Thymus (tissue), 11 donors: Measurements from ENCODE around the gene DRG2. TPM values are rescaled to one million over a fixed set of nuclear protein-coding genes. Genes with fewer than 3 reads are reported as not detected.

Experiments used
- DNase-seq, 9 donors: peaks; one replicate each; pipeline ENCODE4 v3.0.0-alpha.2; 2013; ENCODE audit warnings: low spot score in 9 of 9, low read depth in 6 of 9, missing footprints in 1 of 9
- H3K27ac ChIP-seq, 2 donors: one replicate each; pipeline ENCODE4 v1.5.1; 2013; ENCODE audit warnings: control low read depth in 1 of 2, low read depth in 1 of 2, low read length in 1 of 2, mild to moderate bottlenecking in 1 of 2, moderate library complexity in 1 of 2
- H3K27me3 ChIP-seq, 2 donors: one replicate each; pipeline ENCODE4 v1.5.1; 2013; ENCODE audit warnings: low read length in 1 of 2; ENCODE audit not compliant: control insufficient read depth in 2 of 2, insufficient read depth in 1 of 2
- H3K36me3 ChIP-seq, 2 donors: one replicate each; pipeline ENCODE4 v1.5.1; 2013; ENCODE audit warnings: low read length in 1 of 2, mild to moderate bottlenecking in 1 of 2, moderate library complexity in 1 of 2; ENCODE audit not compliant: control insufficient read depth in 2 of 2, insufficient read depth in 2 of 2
- H3K4me1 ChIP-seq, 2 donors: one replicate each; pipeline ENCODE4 v1.5.1; 2013; ENCODE audit warnings: low read length in 2 of 2; ENCODE audit not compliant: control insufficient read depth in 2 of 2, insufficient read depth in 2 of 2
- H3K4me3 ChIP-seq, 2 donors: one replicate each; pipeline ENCODE4 v1.5.1; 2013; ENCODE audit warnings: low read length in 2 of 2, control low read depth in 1 of 2, mild to moderate bottlenecking in 1 of 2
- H3K9me3 ChIP-seq, 2 donors: one replicate each; pipeline ENCODE4 v1.5.1; 2013; ENCODE audit warnings: low read length in 1 of 2, mild to moderate bottlenecking in 1 of 2; ENCODE audit not compliant: control insufficient read depth in 2 of 2, insufficient read depth in 1 of 2
- WGBS: extraction: QIAGEN DNeasy Blood & Tissue Kit; methylation state at CpG from one replicate; pipeline ENCODE4 v1.1.7; 2013; 5-methylcytosine and 5-hydroxymethylcytosine counted together
- polyA plus RNA-seq: library from polyadenylated mRNA; stranded (reverse); fragments of 200-250 nt; gene quantifications from one replicate; pipeline ENCODE4 v1.2.3, GENCODE V29; 2013
- total RNA-seq: library from RNA; stranded (reverse); fragments of 120-200 nt; gene quantifications from one replicate; pipeline ENCODE4 v1.2.4, GENCODE V29; 2013
- donor health status: healthy.

The DRG2 gene
- total and polyA plus RNA-seq, 2 donors, result 32.4 to 46.4 TPM

GRCh38 chr17:18142417-18142816 is 54.7 kb downstream of the DRG2 start:
- Histone ChIP-seq H3K4me3 (no peak overlapping the region), H3K27ac (no peak overlapping the region), H3K4me1 (peaks cover 0 to 6% of the 10 kb centered on the region in 2 donors), H3K9me3 (peaks cover 0 to 2% of the 10 kb centered on the region in 2 donors), H3K27me3 (peaks cover 0 to 4% of the 10 kb centered on the region in 2 donors), H3K36me3 (no peaks in the 10 kb centered on the region)
- no peak for DNase-seq
- WGBS, result 97% methylated on average over 3 of the region's 3 CpGs

DNA sequence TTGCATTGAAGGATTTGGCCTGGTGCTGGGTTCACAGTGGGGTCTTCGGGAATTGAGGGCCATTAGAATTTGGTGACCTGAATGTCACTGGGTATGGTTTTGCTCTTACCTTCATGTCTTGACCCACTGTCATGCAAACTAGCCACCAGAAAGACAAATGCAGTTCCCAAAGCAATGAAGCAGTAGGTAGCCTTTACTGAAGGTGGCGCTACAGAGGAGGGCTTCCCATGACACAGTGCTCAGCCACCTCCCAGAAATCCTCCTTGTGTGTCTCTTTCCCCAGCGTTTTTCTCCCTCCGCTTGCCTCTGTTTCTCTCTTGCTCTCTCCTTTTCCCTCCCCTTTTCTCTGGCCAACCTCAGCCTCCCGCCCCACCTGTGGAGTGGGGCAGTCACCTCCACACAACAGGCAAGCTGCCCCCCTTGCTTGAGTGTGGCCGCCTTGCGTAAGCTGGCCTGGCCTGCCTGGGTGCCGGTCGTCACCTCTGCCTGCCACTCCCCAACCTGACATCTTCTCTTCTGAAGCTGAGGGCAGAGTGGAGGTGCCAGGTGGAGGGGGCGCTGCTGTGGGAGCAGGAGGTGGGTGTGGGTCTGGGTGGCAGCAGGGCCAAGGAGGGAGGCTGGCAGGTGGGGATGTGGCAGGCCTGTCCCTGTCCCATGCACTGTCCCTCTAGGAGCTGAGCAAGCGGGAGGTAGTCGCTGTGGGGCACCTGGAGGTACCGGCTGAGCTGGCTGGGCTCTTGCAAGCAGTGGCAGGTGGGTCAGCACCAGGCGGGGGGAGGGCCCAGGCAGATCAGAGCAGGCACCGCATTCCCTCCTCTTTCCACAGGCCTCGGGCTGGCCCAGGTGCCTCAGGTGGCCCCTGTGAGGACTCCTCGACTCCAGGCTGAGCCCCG is 55.5 kb downstream of the DRG2 start:
- H3K36me3 ChIP-seq, result no peaks in the 10 kb centered on the region
- no peak overlapping the region for H3K4me3 ChIP-seq
- peaks cover 0 to 6% of the 10 kb centered on the region in 2 donors for H3K4me1 ChIP-seq
- no peak overlapping the region for H3K27ac ChIP-seq
- no peak for DNase-seq
- 89% methylated on average over 18 of the region's 18 CpGs for WGBS
- peaks cover 0 to 4% of the 10 kb centered on the region in 2 donors for H3K27me3 ChIP-seq
- peaks cover 0 to 2% of the 10 kb centered on the region in 2 donors for H3K9me3 ChIP-seq

DNA sequence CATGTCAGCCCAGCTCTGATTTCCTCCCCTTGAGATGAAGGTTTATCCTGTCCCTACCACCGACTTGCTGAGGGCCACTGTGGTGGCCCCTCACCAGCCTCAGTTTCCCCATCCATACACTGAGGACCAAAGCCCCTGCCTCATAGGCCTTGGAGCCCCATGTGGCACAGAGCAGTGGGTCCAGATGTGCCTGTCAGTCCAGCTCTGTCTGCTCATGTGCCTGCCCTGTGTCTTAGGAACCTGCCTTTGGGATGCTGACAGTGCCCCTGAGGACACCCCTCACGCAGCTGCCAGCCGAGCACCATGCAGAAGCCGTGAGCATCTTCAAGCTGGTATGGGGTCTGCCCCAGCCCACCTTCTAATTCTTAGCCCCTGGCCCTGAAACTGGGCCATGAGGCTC is 56.5 kb downstream of the DRG2 start:
- H3K4me3 ChIP-seq, result no peak overlapping the region
- no peaks in the 10 kb centered on the region for H3K36me3 ChIP-seq
- H3K27me3 ChIP-seq, result peaks cover 0 to 4% of the 10 kb centered on the region in 2 donors
- H3K4me1 ChIP-seq, result peaks cover 0 to 6% of the 10 kb centered on the region in 2 donors
- 91% methylated on average over 4 of the region's 4 CpGs for WGBS
- H3K9me3 ChIP-seq, result no peaks in the 10 kb centered on the region
- DNase-seq, result no peak
- H3K27ac ChIP-seq, result no peak overlapping the region

- Histone ChIP-seq H3K4me1 (peaks cover 0 to 6% of the 10 kb centered on the region in 2 donors), H3K27ac (no peak overlapping the region), H3K9me3 (no peaks in the 10 kb centered on the region), H3K27me3 (peaks cover 0 to 4% of the 10 kb centered on the region in 2 donors), H3K36me3 (no peaks in the 10 kb centered on the region), H3K4me3 (no peak overlapping the region)
- 95% methylated on average over 1 of the region's 1 CpG for WGBS
- no peak for DNase-seq
Observed at GRCh38 chr17:18144855-18145254, 57.1 kb downstream of the DRG2 start.

- Histone ChIP-seq H3K27ac (no peak overlapping the region), H3K9me3 (no peaks in the 10 kb centered on the region), H3K36me3 (no peaks in the 10 kb centered on the region), H3K4me1 (peaks cover 0 to 3% of the 10 kb centered on the region in 2 donors), H3K27me3 (peaks cover 0 to 4% of the 10 kb centered on the region in 2 donors), H3K4me3 (no peak overlapping the region)
- DNase-seq, result no peak
- WGBS, result 96% methylated on average over 13 of the region's 13 CpGs
Observed at GRCh38 chr17:18145811-18146210, 58.1 kb downstream of the DRG2 start.

GRCh38 chr17:18146259-18146658 is 58.5 kb downstream of the DRG2 start:
- Histone ChIP-seq H3K4me3 (no peak overlapping the region), H3K36me3 (no peaks in the 10 kb centered on the region), H3K27ac (no peak overlapping the region), H3K9me3 (no peaks in the 10 kb centered on the region), H3K4me1 (no peaks in the 10 kb centered on the region), H3K27me3 (peaks cover 0 to 4% of the 10 kb centered on the region in 2 donors)
- 95% methylated on average over 2 of the region's 2 CpGs for WGBS
- no peak for DNase-seq

GRCh38 chr17:18146980-18147379 is 59.2 kb downstream of the DRG2 start:
- no peaks in the 10 kb centered on the region for H3K4me1 ChIP-seq
- H3K4me3 ChIP-seq, result no peak overlapping the region
- no peak for DNase-seq
- no peaks in the 10 kb centered on the region for H3K36me3 ChIP-seq
- H3K9me3 ChIP-seq, result no peaks in the 10 kb centered on the region
- no peak overlapping the region for H3K27ac ChIP-seq
- WGBS, result 92% methylated on average over 3 of the region's 3 CpGs
- peaks cover 0 to 6% of the 10 kb centered on the region in 2 donors for H3K27me3 ChIP-seq

- Histone ChIP-seq H3K4me1 (peaks cover 0 to under 1% of the 10 kb centered on the region in 2 donors), H3K27me3 (peaks cover 0 to 15% of the 10 kb centered on the region in 2 donors), H3K4me3 (no peak overlapping the region), H3K27ac (no peak overlapping the region), H3K9me3 (no peaks in the 10 kb centered on the region), H3K36me3 (no peaks in the 10 kb centered on the region)
- no peak for DNase-seq
- WGBS, result 97% methylated on average over 7 of the region's 7 CpGs
Observed at GRCh38 chr17:18148586-18148985, 60.8 kb downstream of the DRG2 start.

DNA sequence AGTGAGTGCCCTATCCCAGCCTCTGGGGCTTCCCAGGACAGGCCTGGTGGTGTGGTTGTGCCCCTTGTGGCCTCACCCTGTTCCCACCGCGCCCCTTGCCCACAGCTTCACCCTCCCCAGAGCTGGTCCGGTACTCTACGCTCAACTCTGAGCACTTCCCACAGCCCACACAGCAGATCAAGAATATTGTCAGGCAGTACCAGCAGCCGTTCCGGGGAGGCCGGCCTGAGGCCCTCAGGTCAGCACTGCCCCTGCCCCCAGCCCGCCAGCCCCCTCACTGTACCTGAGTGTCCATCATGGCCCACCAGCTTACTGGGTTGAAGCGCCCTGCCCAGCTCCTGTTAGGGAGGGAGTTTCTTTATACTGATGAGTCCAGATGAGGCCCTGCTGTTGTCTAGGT is 63.5 kb downstream of the DRG2 start:
- WGBS, result 94% methylated on average over 9 of the region's 9 CpGs
- Histone ChIP-seq H3K4me1 (peaks cover 0 to 7% of the 10 kb centered on the region in 2 donors), H3K9me3 (peaks cover 0 to 4% of the 10 kb centered on the region in 2 donors), H3K4me3 (no peak overlapping the region), H3K27ac (no peak overlapping the region), H3K27me3 (peaks cover 0 to 39% of the 10 kb centered on the region in 2 donors), H3K36me3 (no peaks in the 10 kb centered on the region)
- no peak for DNase-seq
